GM23248 (cell line): ENCODE measurements around the gene ERBB4. TPM values are rescaled to one million over a fixed set of nuclear protein-coding genes. Genes with fewer than 3 reads are reported as not detected.
"Not testable (repeated sequence)": the region's sequence is repeated elsewhere in the genome, so short reads cannot be mapped to it uniquely, and the experiment has no call there.

ENCODE experiments used
- DNase-seq: peaks from one replicate; pipeline ENCODE4 v3.0.0-alpha.2; 2015
- H2AFZ ChIP-seq: fragments of 200-600 bp; sonication (generic); 2 replicates; pipeline ENCODE4 v1.6.1; 2016; ENCODE audit warnings: antibody characterized with exemption
- H3F3A ChIP-seq: fragments of 200-600 bp; sonication (generic); 2 replicates; pipeline ENCODE4 v1.6.1; 2016; ENCODE audit warnings: mild to moderate bottlenecking, antibody characterized with exemption, mixed run types; ENCODE audit not compliant: insufficient read depth
- H3K27ac ChIP-seq: fragments of 200-600 bp; sonication (generic); 2 replicates; pipeline ENCODE4 v1.5.1; 2016; ENCODE audit warnings: mild to moderate bottlenecking
- H3K27me3 ChIP-seq: fragments of 200-600 bp; sonication (generic); replicated peaks from 2 replicates; pipeline ENCODE4 v1.6.1; 2016; ENCODE audit warnings: mild to moderate bottlenecking; ENCODE audit not compliant: insufficient read depth
- H3K36me3 ChIP-seq: fragments of 200-600 bp; sonication (generic); 2 replicates; pipeline ENCODE4 v1.6.1; 2016; ENCODE audit warnings: low read depth, mild to moderate bottlenecking
- H3K4me1 ChIP-seq: fragments of 200-600 bp; sonication (generic); 2 replicates; pipeline ENCODE4 v1.6.1; 2016; ENCODE audit warnings: mild to moderate bottlenecking; ENCODE audit not compliant: insufficient read depth
- H3K4me2 ChIP-seq: fragments of 200-600 bp; sonication (generic); one replicate; pipeline ENCODE4 v1.6.1; 2016; ENCODE audit warnings: mild to moderate bottlenecking; ENCODE audit not compliant: unreplicated experiment
- H3K4me3 ChIP-seq: fragments of 200-600 bp; sonication (generic); 2 replicates; pipeline ENCODE4 v1.5.1; 2016; ENCODE audit warnings: mild to moderate bottlenecking
- H3K79me2 ChIP-seq: fragments of 200-600 bp; sonication (generic); 2 replicates; pipeline ENCODE4 v1.6.1; 2016; ENCODE audit warnings: mild to moderate bottlenecking; ENCODE audit not compliant: insufficient read depth
- H3K9ac ChIP-seq: fragments of 200-600 bp; sonication (generic); 2 replicates; pipeline ENCODE4 v1.6.1; 2016; ENCODE audit warnings: mild to moderate bottlenecking
- H3K9me2 ChIP-seq: fragments of 200-600 bp; sonication (generic); 2 replicates; pipeline ENCODE4 v1.6.1; 2016; ENCODE audit warnings: mixed run types, mild to moderate bottlenecking, moderate library complexity; ENCODE audit not compliant: insufficient read depth
- H3K9me3 ChIP-seq: fragments of 200-600 bp; sonication (generic); one replicate; pipeline ENCODE4 v1.6.1; 2017; ENCODE audit warnings: low read depth
- H4K20me1 ChIP-seq: fragments of 200-600 bp; sonication (generic); 2 replicates; pipeline ENCODE4 v1.6.0; 2016; ENCODE audit not compliant: insufficient read depth
- EZH2 ChIP-seq: fragments of 200-600 bp; sonication (generic); IDR thresholded peaks from 2 replicates; pipeline ENCODE4 v1.6.1; 2018; ENCODE audit warnings: antibody characterized with exemption, mild to moderate bottlenecking; ENCODE audit not compliant: insufficient read depth, poor library complexity, severe bottlenecking
- EZH2phosphoT487 ChIP-seq: fragments of 200-600 bp; sonication (generic); IDR thresholded peaks from 2 replicates; pipeline ENCODE4 v1.6.1; 2018; ENCODE audit warnings: antibody characterized with exemption, moderate library complexity, mild to moderate bottlenecking, low read depth; ENCODE audit not compliant: insufficient read depth
- WGBS, 2 experiments: methylation state at CpG; one replicate each; pipeline ENCODE4 v1.1.6; 2015 to 2017; ENCODE audit warnings: low lambda C conversion rate in 2 of 2, low coverage in 1 of 2; ENCODE audit errors: missing lambda C conversion rate in 2 of 2; 5-methylcytosine and 5-hydroxymethylcytosine counted together
- in situ Hi-C: fragments of 300-500 bp; cut with MboI; formaldehyde crosslinking; loops from 2 replicates; pipeline ENCODE4 v1.15.0; 2020
- polyA plus RNA-seq: library from polyadenylated mRNA; unstranded; fragments of >200 nt; fragmentation: Nextera tagmentation; extraction: Ambion mirVana; gene quantifications from 2 replicates; pipeline ENCODE4 v1.2.1, GENCODE V29; 2016
- total RNA-seq: library from RNA; depleted of rRNA; stranded (reverse); fragments of >200 nt; shearing (Covaris generic); gene quantifications from 2 replicates; pipeline ENCODE4 v1.2.3, GENCODE V29; 2014

ERBB4 gene
- total and polyA plus RNA-seq, 2 experiments from 2014 or later = not detected

DNA sequence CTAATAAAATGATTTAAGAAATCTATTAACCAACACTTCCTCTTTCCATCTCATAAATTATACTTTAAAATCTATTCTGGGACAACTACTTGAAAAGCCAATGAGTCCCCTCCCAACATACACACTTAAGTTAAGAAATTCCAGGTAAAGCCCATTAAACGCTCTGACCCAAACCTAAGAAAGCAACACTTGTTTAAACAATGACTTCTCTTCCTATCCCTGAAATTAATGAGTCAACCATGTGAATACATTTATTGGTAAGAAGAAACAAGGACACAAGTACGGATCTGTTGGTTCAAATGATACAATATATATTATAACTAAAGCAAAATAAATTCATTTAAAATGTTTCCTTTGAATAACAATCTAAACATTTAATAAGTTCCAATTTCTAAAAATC, 279.4 kb downstream of the ERBB4 start:
- DNase-seq = no peak
- no peaks in the 10 kb centered on the region for H3K27me3 ChIP-seq
- no peak overlapping the region for H3K27ac ChIP-seq
- TF ChIP-seq EZH2phosphoT487 (no peak), EZH2 (no peak)
- H3K79me2 ChIP-seq = no peaks in the 10 kb centered on the region
- no peaks in the 10 kb centered on the region for H3K36me3 ChIP-seq
- no peaks in the 10 kb centered on the region for H3K4me1 ChIP-seq
- WGBS, 2 experiments = 51 to 60% methylated on average over 2 of the region's 2 CpGs
- H3K9me2 ChIP-seq = no peaks in the 10 kb centered on the region
- H3K9me3 ChIP-seq = no peaks in the 10 kb centered on the region
- H2AFZ ChIP-seq = no peak overlapping the region
- H3K4me2 ChIP-seq = no peak overlapping the region
- no peak overlapping the region for H3K9ac ChIP-seq
- in situ Hi-C loops = no loop called here
- H4K20me1 ChIP-seq = no peaks in the 10 kb centered on the region
- no peak overlapping the region for H3K4me3 ChIP-seq
- H3F3A ChIP-seq = no peaks in the 10 kb centered on the region

GRCh38 chr2:212254339-212254738, 284.3 kb downstream of the ERBB4 start:
- no peak overlapping the region for H3K4me2 ChIP-seq
- DNase-seq = no peak
- H3K27ac ChIP-seq = no peak overlapping the region
- WGBS, 2 experiments = 35 to 36% methylated on average over 5 of the region's 5 CpGs
- no peaks in the 10 kb centered on the region for H3K9me2 ChIP-seq
- TF ChIP-seq EZH2phosphoT487 (no peak), EZH2 (no peak)
- H3K9me3 ChIP-seq = no peaks in the 10 kb centered on the region
- in situ Hi-C loops = no loop called here
- H3K36me3 ChIP-seq = no peaks in the 10 kb centered on the region
- H3K27me3 ChIP-seq = no peaks in the 10 kb centered on the region
- H3F3A ChIP-seq = no peaks in the 10 kb centered on the region
- no peaks in the 10 kb centered on the region for H4K20me1 ChIP-seq
- H3K9ac ChIP-seq = no peak overlapping the region
- H3K4me1 ChIP-seq = no peaks in the 10 kb centered on the region
- no peaks in the 10 kb centered on the region for H3K79me2 ChIP-seq
- no peak overlapping the region for H3K4me3 ChIP-seq
- H2AFZ ChIP-seq = no peak overlapping the region

- no peaks in the 10 kb centered on the region for H3K9me2 ChIP-seq
- no peak overlapping the region for H2AFZ ChIP-seq
- H3K27ac ChIP-seq = no peak overlapping the region
- H3K27me3 ChIP-seq = no peaks in the 10 kb centered on the region
- peak; percentile 26 for DNase-seq
- no peak overlapping the region for H3K9ac ChIP-seq
- H3K79me2 ChIP-seq = no peaks in the 10 kb centered on the region
- H3F3A ChIP-seq = no peaks in the 10 kb centered on the region
- 40 to 45% methylated on average over 2 of the region's 2 CpGs for WGBS, 2 experiments
- H3K9me3 ChIP-seq = no peaks in the 10 kb centered on the region
- in situ Hi-C loops = no loop called here
- no peak overlapping the region for H3K4me2 ChIP-seq
- no peaks in the 10 kb centered on the region for H4K20me1 ChIP-seq
- no peak overlapping the region for H3K4me3 ChIP-seq
- H3K36me3 ChIP-seq = no peaks in the 10 kb centered on the region
- no peaks in the 10 kb centered on the region for H3K4me1 ChIP-seq
- TF ChIP-seq EZH2 (no peak), EZH2phosphoT487 (no peak)
Measured at GRCh38 chr2:212249451-212249850, 289.2 kb downstream of the ERBB4 start.

GRCh38 chr2:212245880-212246279, 292.7 kb downstream of the ERBB4 start:
- in situ Hi-C loops = no loop called here
- no peak overlapping the region for H3K4me2 ChIP-seq
- H4K20me1 ChIP-seq = no peaks in the 10 kb centered on the region
- no peak for TF ChIP-seq EZH2phosphoT487
- no peak for TF ChIP-seq EZH2
- no peaks in the 10 kb centered on the region for H3K4me1 ChIP-seq
- no peak overlapping the region for H3K9ac ChIP-seq
- H3K4me3 ChIP-seq = no peak overlapping the region
- no peak for DNase-seq
- H3F3A ChIP-seq = no peaks in the 10 kb centered on the region
- no peaks in the 10 kb centered on the region for H3K36me3 ChIP-seq
- H3K79me2 ChIP-seq = no peaks in the 10 kb centered on the region
- no peaks in the 10 kb centered on the region for H3K9me2 ChIP-seq
- H3K27me3 ChIP-seq = no peaks in the 10 kb centered on the region
- H3K27ac ChIP-seq = no peak overlapping the region
- WGBS, 2 experiments = 41 to 47% methylated on average over 2 of the region's 2 CpGs
- H3K9me3 ChIP-seq = no peaks in the 10 kb centered on the region
- H2AFZ ChIP-seq = no peak overlapping the region

GRCh38 chr2:212242724-212243123, 295.9 kb downstream of the ERBB4 start:
- Histone ChIP-seq H3K9me2 (no peaks in the 10 kb centered on the region), H4K20me1 (no peaks in the 10 kb centered on the region), H3K27me3 (no peaks in the 10 kb centered on the region), H3K36me3 (no peaks in the 10 kb centered on the region), H2AFZ (no peak overlapping the region), H3F3A (no peaks in the 10 kb centered on the region), H3K4me1 (no peaks in the 10 kb centered on the region), H3K9ac (no peak overlapping the region), H3K4me3 (no peak overlapping the region), H3K4me2 (no peak overlapping the region), H3K79me2 (no peaks in the 10 kb centered on the region), H3K27ac (no peak overlapping the region), H3K9me3 (no peaks in the 10 kb centered on the region)
- in situ Hi-C loops = no loop called here
- DNase-seq = no peak
- no peak for TF ChIP-seq EZH2phosphoT487
- TF ChIP-seq EZH2 = no peak
- WGBS, 2 experiments = 27 to 43% methylated on average over 1 of the region's 1 CpG

- H3K27ac ChIP-seq, H3K36me3 ChIP-seq, H3F3A ChIP-seq, H3K9me2 ChIP-seq, H3K4me1 ChIP-seq, H2AFZ ChIP-seq, in situ Hi-C loops, H3K4me2 ChIP-seq, H3K79me2 ChIP-seq, H3K9ac ChIP-seq, DNase-seq, H3K9me3 ChIP-seq, H4K20me1 ChIP-seq, H3K4me3 ChIP-seq, H3K27me3 ChIP-seq: not testable (repeated sequence)
- WGBS, 2 experiments = 59 to 66% methylated on average over 3 of the region's 3 CpGs
Measured at GRCh38 chr2:212238152-212238551, 300.4 kb downstream of the ERBB4 start.
